Stimulated activated CD8-positive, alpha-beta memory T cell treated with anti-CD3 and anti-CD28 coated beads, Interleukin-4, amount 100 ng/mL, for 4 hours (primary cell): Measurements from ENCODE around the gene OR5AS1.
"Not testable (repeated sequence)": the region's sequence is repeated elsewhere in the genome, so short reads cannot be mapped to it uniquely, and the experiment has no call there.

Source experiments
- DNase-seq, 2 donors: peaks; one replicate each; pipeline ENCODE4 v3.0.0-alpha.2; 2020; ENCODE audit warnings: low read depth in 2 of 2, low spot score in 1 of 2

Gene OR5AS1

GRCh38 chr11:56027354-56027753 is at the start of gene OR5AS1:
OR5AS1 (plus strand) TSS chr11:56027654; CDS start chr11:56030419, 2,765 bp downstream.
- DNase-seq, result no peak

GRCh38 chr11:55994525-55994924 is 32.9 kb upstream of the OR5AS1 start, which contains the start of gene OR5F1:
OR5F1 (minus strand) TSS chr11:55994625; CDS start chr11:55994625, 0 bp downstream.
- no peak for DNase-seq

- no peak for DNase-seq
Measured at GRCh38 chr11:56010716-56011115, 16.7 kb upstream of the OR5AS1 start.

- no peak for DNase-seq
Measured at GRCh38 chr11:56013805-56014204, 13.6 kb upstream of the OR5AS1 start.

- no peak for DNase-seq
Measured at GRCh38 chr11:56045538-56045937, 18.1 kb downstream of the OR5AS1 start.

GRCh38 chr11:56048480-56048879 is 21.0 kb downstream of the OR5AS1 start:
- no peak for DNase-seq

GRCh38 chr11:56049487-56049886 is 22.0 kb downstream of the OR5AS1 start:
- DNase-seq, result no peak

GRCh38 chr11:56056366-56056765 is 28.9 kb downstream of the OR5AS1 start:
- not testable (repeated sequence) for DNase-seq

GRCh38 chr11:56057661-56058237 is 30.3 kb downstream of the OR5AS1 start:
- not testable (repeated sequence) for DNase-seq

GRCh38 chr11:56058260-56058780 is 30.9 kb downstream of the OR5AS1 start:
- not testable (repeated sequence) for DNase-seq

- DNase-seq, result no peak
Measured at GRCh38 chr11:56066980-56067379, 39.5 kb downstream of the OR5AS1 start.
